Effector memory CD8-positive, alpha-beta T cell (primary cell): Measurements from ENCODE around the gene NPDC1.
A peak's percentile ranks its signal among the peaks of the same experiment; 100 is the strongest.

ENCODE experiments used
- ATAC-seq: fragments of 150-1000 bp; cut with Tn5 transposase; replicated peaks from 2 replicates; pipeline ENCODE4 v1.10.0; 2021; ENCODE audit warnings: mild to moderate bottlenecking, moderate library complexity
- DNase-seq, 3 experiments: peaks; one replicate each; pipeline ENCODE4 v3.0.0; 2021
- H3K27ac Mint-ChIP-seq, 2 donors: one replicate each; pipeline ENCODE4 v1.8.0; 2022; ENCODE audit warnings: mild to moderate bottlenecking in 2 of 2, mixed read lengths in 2 of 2, moderate library complexity in 2 of 2
- H3K27me3 Mint-ChIP-seq, 2 donors: one replicate each; pipeline ENCODE4 v1.8.0; 2022; ENCODE audit warnings: mixed read lengths in 2 of 2
- H3K36me3 Mint-ChIP-seq: one replicate; pipeline ENCODE4 v1.8.0; 2022; ENCODE audit warnings: mild to moderate bottlenecking, moderate library complexity, mixed read lengths; ENCODE audit not compliant: insufficient read depth
- H3K4me1 Mint-ChIP-seq, 2 donors: one replicate each; pipeline ENCODE4 v1.8.0; 2022; ENCODE audit warnings: low read depth in 2 of 2, mixed read lengths in 2 of 2
- H3K4me3 Mint-ChIP-seq, 2 donors: one replicate each; pipeline ENCODE4 v1.8.0; 2022; ENCODE audit warnings: mild to moderate bottlenecking in 2 of 2, mixed read lengths in 2 of 2, moderate library complexity in 2 of 2
- H3K9me3 Mint-ChIP-seq, 2 donors: one replicate each; pipeline ENCODE4 v1.8.0; 2022; ENCODE audit warnings: mixed read lengths in 2 of 2

Gene NPDC1

GRCh38 chr9:137026828-137027227, 19.1 kb downstream of the NPDC1 start:
- peak overlapping the region; percentile 60 to 78 for H3K27ac Mint-ChIP-seq
- no peaks in the 10 kb centered on the region for H3K27me3 Mint-ChIP-seq
- DNase-seq (no peak), ATAC-seq (no peak)
- peaks cover 33 to 39% of the 10 kb centered on the region in 2 donors for H3K4me1 Mint-ChIP-seq
- peaks cover 38% of the 10 kb centered on the region for H3K36me3 Mint-ChIP-seq
- no peaks in the 10 kb centered on the region for H3K9me3 Mint-ChIP-seq
- H3K4me3 Mint-ChIP-seq = peak overlapping the region; percentile 90 to 91

DNA sequence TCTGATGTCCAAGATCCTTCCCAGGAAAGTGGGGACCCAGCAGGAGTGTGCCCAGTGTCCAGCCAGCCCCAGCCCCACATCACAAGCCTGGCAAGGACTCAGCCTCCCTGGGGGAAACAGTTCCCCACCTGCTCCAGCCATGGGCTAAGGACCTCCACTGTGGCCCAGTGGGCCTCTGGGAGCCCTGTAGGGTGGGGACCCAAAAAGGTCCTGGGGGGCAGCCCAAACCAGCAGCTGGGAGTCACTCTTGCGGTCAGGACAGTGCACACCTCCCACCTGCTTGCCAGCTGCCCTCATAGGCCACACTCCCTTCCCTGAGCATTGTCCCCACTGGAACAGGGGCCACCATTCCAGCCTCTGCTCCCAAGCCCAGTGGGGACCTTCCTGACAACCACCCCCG, 19.6 kb downstream of the NPDC1 start:
- Mint-ChIP-seq H3K36me3 (peaks cover 38% of the 10 kb centered on the region), H3K4me1 (peaks cover 31 to 39% of the 10 kb centered on the region in 2 donors), H3K27me3 (no peaks in the 10 kb centered on the region), H3K4me3 (peak overlapping the region; percentile 90 to 91), H3K9me3 (no peaks in the 10 kb centered on the region), H3K27ac (peak overlapping the region in 1 of 2 donors; percentile 78)
- ATAC-seq (no peak), DNase-seq (no peak)

DNA sequence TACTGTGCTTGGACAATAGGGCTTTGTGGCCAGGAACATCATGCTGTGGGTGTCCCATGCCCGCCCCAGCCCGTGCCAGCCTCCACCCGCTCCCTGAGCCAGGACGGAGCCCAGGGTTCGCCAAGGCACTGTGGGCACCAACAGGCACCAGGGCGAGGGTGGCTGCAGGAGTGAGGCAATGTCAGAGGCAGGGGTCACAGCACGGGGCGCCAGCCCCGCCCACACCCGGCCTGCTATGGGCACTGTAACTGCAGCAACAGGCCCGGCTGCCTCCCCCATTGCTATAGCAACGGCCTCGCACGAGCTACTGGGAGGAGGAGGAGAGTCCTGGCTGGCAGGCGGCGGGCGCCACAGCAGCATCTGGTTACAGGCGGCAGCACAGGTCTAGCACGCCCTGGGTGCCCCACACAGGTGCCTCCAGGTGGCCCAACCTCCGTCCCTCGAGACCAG, 20.4 kb downstream of the NPDC1 start:
- H3K27me3 Mint-ChIP-seq = no peaks in the 10 kb centered on the region
- H3K36me3 Mint-ChIP-seq = peaks cover 33% of the 10 kb centered on the region
- no peak for DNase-seq
- H3K4me1 Mint-ChIP-seq = peaks cover 26 to 35% of the 10 kb centered on the region in 2 donors
- ATAC-seq = no peak
- no peaks in the 10 kb centered on the region for H3K9me3 Mint-ChIP-seq
- H3K4me3 Mint-ChIP-seq = peak overlapping the region; percentile 6 to 91
- H3K27ac Mint-ChIP-seq = no peak overlapping the region

GRCh38 chr9:137023583-137023991, 22.4 kb downstream of the NPDC1 start:
- H3K4me3 Mint-ChIP-seq = no peak overlapping the region
- H3K27ac Mint-ChIP-seq = no peak overlapping the region
- ATAC-seq = no peak
- H3K27me3 Mint-ChIP-seq = no peaks in the 10 kb centered on the region
- peaks cover 15% of the 10 kb centered on the region for H3K36me3 Mint-ChIP-seq
- DNase-seq = no peak
- no peaks in the 10 kb centered on the region for H3K9me3 Mint-ChIP-seq
- peaks cover 14 to 29% of the 10 kb centered on the region in 2 donors for H3K4me1 Mint-ChIP-seq

DNA sequence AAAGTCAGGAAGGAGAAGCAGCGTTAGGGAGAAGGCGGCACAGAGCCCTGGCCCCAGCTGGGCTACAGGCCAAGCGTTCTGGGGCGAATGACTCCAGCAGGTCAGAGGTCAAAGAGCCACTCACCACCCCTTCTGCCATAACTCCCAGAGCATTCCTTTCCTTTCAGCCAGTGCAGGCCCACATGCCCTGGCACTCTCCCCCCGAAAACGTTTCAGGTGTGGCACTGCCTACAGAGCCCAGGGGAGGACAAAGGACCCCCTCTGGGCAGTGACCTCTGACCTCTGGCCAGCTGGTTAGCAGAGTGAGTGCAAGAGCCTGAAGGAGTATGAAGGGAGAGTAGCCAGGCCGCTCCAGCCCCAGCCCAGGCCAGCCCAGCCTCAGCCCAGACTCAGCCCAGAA, 22.8 kb downstream of the NPDC1 start:
- Mint-ChIP-seq H3K4me1 (peaks cover 14 to 30% of the 10 kb centered on the region in 2 donors), H3K36me3 (peaks cover 14% of the 10 kb centered on the region), H3K9me3 (no peaks in the 10 kb centered on the region), H3K27me3 (no peaks in the 10 kb centered on the region), H3K27ac (no peak overlapping the region), H3K4me3 (no peak overlapping the region)
- DNase-seq (no peak), ATAC-seq (no peak)

- Mint-ChIP-seq H3K27ac (no peak overlapping the region), H3K4me3 (no peak overlapping the region), H3K36me3 (peaks cover 14% of the 10 kb centered on the region), H3K27me3 (no peaks in the 10 kb centered on the region), H3K9me3 (no peaks in the 10 kb centered on the region), H3K4me1 (peaks cover 14 to 30% of the 10 kb centered on the region in 2 donors)
- DNase-seq = no peak
- ATAC-seq = no peak
Observed at GRCh38 chr9:137022662-137023008, 23.3 kb downstream of the NPDC1 start.

GRCh38 chr9:137021979-137022661, 23.9 kb downstream of the NPDC1 start:
- H3K4me1 Mint-ChIP-seq = peaks cover 11 to 27% of the 10 kb centered on the region in 2 donors
- H3K27me3 Mint-ChIP-seq = no peaks in the 10 kb centered on the region
- ATAC-seq = peak; percentile 85
- peak; percentile 58 to 71 (median 68) for DNase-seq
- peak overlapping the region; percentile 41 to 71 for H3K27ac Mint-ChIP-seq
- peaks cover 11% of the 10 kb centered on the region for H3K36me3 Mint-ChIP-seq
- H3K4me3 Mint-ChIP-seq = peak overlapping the region in 1 of 2 donors; percentile 18
- no peaks in the 10 kb centered on the region for H3K9me3 Mint-ChIP-seq

GRCh38 chr9:137021568-137021978, 24.4 kb downstream of the NPDC1 start:
- H3K27me3 Mint-ChIP-seq = no peaks in the 10 kb centered on the region
- H3K36me3 Mint-ChIP-seq = peaks cover 10% of the 10 kb centered on the region
- H3K27ac Mint-ChIP-seq = peak overlapping the region; percentile 41 to 71
- H3K9me3 Mint-ChIP-seq = no peaks in the 10 kb centered on the region
- H3K4me3 Mint-ChIP-seq = peak overlapping the region in 1 of 2 donors; percentile 18
- H3K4me1 Mint-ChIP-seq = peaks cover 6 to 22% of the 10 kb centered on the region in 2 donors
- DNase-seq (no peak), ATAC-seq (no peak)

GRCh38 chr9:137020771-137021567, 25.0 kb downstream of the NPDC1 start:
- no peaks in the 10 kb centered on the region for H3K27me3 Mint-ChIP-seq
- H3K27ac Mint-ChIP-seq = peak overlapping the region in 1 of 2 donors; percentile 46
- H3K4me3 Mint-ChIP-seq = no peak overlapping the region
- no peaks in the 10 kb centered on the region for H3K9me3 Mint-ChIP-seq
- ATAC-seq (no peak), DNase-seq (no peak)
- H3K36me3 Mint-ChIP-seq = peaks cover 10% of the 10 kb centered on the region
- peaks cover 3 to 18% of the 10 kb centered on the region in 2 donors for H3K4me1 Mint-ChIP-seq

- Mint-ChIP-seq H3K27me3 (no peaks in the 10 kb centered on the region), H3K36me3 (peaks cover 10% of the 10 kb centered on the region)
- ATAC-seq = no peak
Observed at GRCh38 chr9:137019891-137020683, 25.9 kb downstream of the NPDC1 start.

GRCh38 chr9:137018761-137019559, 27.0 kb downstream of the NPDC1 start:
- Mint-ChIP-seq H3K4me3 (no peak overlapping the region), H3K27me3 (no peaks in the 10 kb centered on the region), H3K27ac (peak overlapping the region in 1 of 2 donors; percentile 35), H3K36me3 (peaks cover 7% of the 10 kb centered on the region), H3K4me1 (peaks cover 3 to 9% of the 10 kb centered on the region in 2 donors), H3K9me3 (no peaks in the 10 kb centered on the region)
- DNase-seq (no peak), ATAC-seq (no peak)

More at GRCh38 chr9:137019891-137020683, 25.9 kb downstream of the NPDC1 start:
- peaks cover 3 to 15% of the 10 kb centered on the region in 2 donors for H3K4me1 Mint-ChIP-seq
- no peak for DNase-seq
- H3K9me3 Mint-ChIP-seq = no peaks in the 10 kb centered on the region
- peak overlapping the region in 1 of 2 donors; percentile 35 for H3K27ac Mint-ChIP-seq
- H3K4me3 Mint-ChIP-seq = no peak overlapping the region

- H3K4me3 Mint-ChIP-seq = no peak overlapping the region
- H3K9me3 Mint-ChIP-seq = no peaks in the 10 kb centered on the region
- H3K27ac Mint-ChIP-seq = no peak overlapping the region
- no peaks in the 10 kb centered on the region for H3K27me3 Mint-ChIP-seq
- DNase-seq = no peak
- no peak for ATAC-seq
- peaks cover 7% of the 10 kb centered on the region for H3K36me3 Mint-ChIP-seq
- peaks cover 3 to 7% of the 10 kb centered on the region in 2 donors for H3K4me1 Mint-ChIP-seq
Observed at GRCh38 chr9:137017791-137018497, 28.0 kb downstream of the NPDC1 start.
